Superior temporal gyrus (tissue), 1 donor: Measurements from ENCODE around the gene EMB.
"Not testable (repeated sequence)": the region's sequence is repeated elsewhere in the genome, so short reads cannot be mapped to it uniquely, and the experiment has no call there.

ENCODE experiments used
- DNase-seq: peaks from one replicate; pipeline ENCODE4 v3.0.0-alpha.2; 2016; ENCODE audit errors: extremely low spot score

The EMB gene

GRCh38 chr5:50421184-50421950 lies 19.7 kb downstream of the EMB start:
- DNase-seq: not testable (repeated sequence)

GRCh38 chr5:50420343-50420935 lies 20.6 kb downstream of the EMB start:
- DNase-seq: no peak

- not testable (repeated sequence) for DNase-seq
Observed at GRCh38 chr5:50419656-50420055, 21.4 kb downstream of the EMB start.

GRCh38 chr5:50416637-50417036 lies 24.5 kb downstream of the EMB start:
- DNase-seq: not testable (repeated sequence)

GRCh38 chr5:50415912-50416311 lies 25.2 kb downstream of the EMB start:
- no peak for DNase-seq

- not testable (repeated sequence) for DNase-seq
Observed at GRCh38 chr5:50410932-50411331, 30.2 kb downstream of the EMB start.

- no peak for DNase-seq
Observed at GRCh38 chr5:50406877-50407276, 34.2 kb downstream of the EMB start.

GRCh38 chr5:50401336-50401735 lies 39.8 kb downstream of the EMB start:
- no peak for DNase-seq

GRCh38 chr5:50393925-50394609 lies 47.0 kb downstream of the EMB start:
- DNase-seq: not testable (repeated sequence)

GRCh38 chr5:50392289-50392688 lies 48.8 kb downstream of the EMB start:
- DNase-seq: not testable (repeated sequence)

- not testable (repeated sequence) for DNase-seq
Observed at GRCh38 chr5:50384381-50384780, 56.7 kb downstream of the EMB start.

- DNase-seq: not testable (repeated sequence)
Observed at GRCh38 chr5:50376696-50377095, 64.4 kb downstream of the EMB start.

GRCh38 chr5:50369287-50370033 lies 71.6 kb downstream of the EMB start:
- DNase-seq: not testable (repeated sequence)

GRCh38 chr5:50365426-50366251 lies 75.4 kb downstream of the EMB start:
- no peak for DNase-seq

GRCh38 chr5:50364535-50365309 lies 76.4 kb downstream of the EMB start:
- not testable (repeated sequence) for DNase-seq

GRCh38 chr5:50359187-50359586 lies 81.9 kb downstream of the EMB start:
- DNase-seq: no peak

- no peak for DNase-seq
Observed at GRCh38 chr5:50352382-50352781, 88.7 kb downstream of the EMB start.
